RPMI7951 (cell line): ENCODE measurements around the gene PRCP. TPM values are rescaled to one million over a fixed set of nuclear protein-coding genes. Genes with fewer than 3 reads are reported as not detected.
"Not testable (repeated sequence)": the region's sequence is repeated elsewhere in the genome, so short reads cannot be mapped to it uniquely, and the experiment has no call there.

Experiments used
- DNase-seq: peaks from one replicate; pipeline ENCODE4 v3.0.0-alpha.2; 2012; ENCODE audit warnings: low read depth
- total RNA-seq: library from RNA; depleted of rRNA; stranded (reverse); fragments of >200 nt; shearing (Covaris generic); gene quantifications from 2 replicates; pipeline ENCODE4 v1.2.3, GENCODE V29; 2014

PRCP gene
- total RNA-seq, 1 experiment from 2014 or later, result 66.3 TPM

DNA sequence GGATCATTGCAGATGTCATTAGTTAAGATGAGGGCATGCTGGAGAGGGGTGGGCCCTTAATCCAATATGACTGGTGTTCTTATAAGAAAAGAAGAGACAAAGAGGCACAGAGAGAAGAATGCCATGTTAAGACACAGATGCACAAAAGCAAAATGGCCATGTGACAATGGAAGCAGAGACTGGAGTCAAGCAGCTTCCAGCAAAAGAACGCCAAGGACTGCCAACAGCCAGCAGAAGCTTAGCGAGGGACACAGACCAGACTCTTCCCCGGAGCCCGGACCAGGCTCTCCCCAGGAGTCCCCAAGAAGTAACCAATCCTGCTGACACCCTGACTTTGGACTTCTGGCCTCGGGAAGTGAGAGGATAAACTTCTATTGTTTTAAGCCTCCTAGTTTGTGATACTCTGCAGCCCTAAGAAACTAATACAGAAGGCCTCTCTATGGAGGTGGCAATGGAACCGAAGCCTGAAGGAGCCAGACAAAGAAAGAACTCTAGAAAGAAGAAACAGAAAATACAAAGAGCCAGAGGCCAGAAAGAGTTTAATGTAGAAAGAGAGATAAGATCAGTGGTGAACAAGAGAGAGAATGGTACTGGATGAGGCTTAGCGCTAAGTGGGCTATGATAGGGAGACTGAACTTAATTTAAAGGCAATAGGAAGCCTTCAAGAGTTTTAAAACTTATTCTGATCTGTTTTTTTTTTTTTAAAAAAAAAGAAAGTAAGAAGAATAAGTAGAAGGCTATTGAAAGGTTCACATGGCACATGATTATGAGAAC, 27.7 kb downstream of the PRCP start:
- no peak for DNase-seq

DNA sequence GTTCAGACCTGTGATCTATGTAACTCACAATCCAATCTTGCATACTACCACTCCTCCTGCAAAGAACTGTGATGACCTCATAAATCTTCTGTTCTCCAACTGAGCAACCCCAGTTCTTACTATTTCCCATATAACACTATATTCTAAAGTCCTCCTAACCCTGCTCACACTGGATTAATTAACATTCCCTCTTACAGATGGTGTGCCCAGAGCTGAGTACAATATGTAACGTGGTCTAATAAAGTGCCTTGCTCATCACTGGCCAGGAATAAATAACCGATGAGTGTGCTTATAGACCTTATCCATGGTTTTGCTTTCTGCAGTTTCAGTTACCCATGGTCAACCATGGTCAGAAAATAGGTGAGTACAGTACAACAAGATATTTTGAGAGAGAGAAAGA, 28.6 kb downstream of the PRCP start:
- no peak for DNase-seq

DNA sequence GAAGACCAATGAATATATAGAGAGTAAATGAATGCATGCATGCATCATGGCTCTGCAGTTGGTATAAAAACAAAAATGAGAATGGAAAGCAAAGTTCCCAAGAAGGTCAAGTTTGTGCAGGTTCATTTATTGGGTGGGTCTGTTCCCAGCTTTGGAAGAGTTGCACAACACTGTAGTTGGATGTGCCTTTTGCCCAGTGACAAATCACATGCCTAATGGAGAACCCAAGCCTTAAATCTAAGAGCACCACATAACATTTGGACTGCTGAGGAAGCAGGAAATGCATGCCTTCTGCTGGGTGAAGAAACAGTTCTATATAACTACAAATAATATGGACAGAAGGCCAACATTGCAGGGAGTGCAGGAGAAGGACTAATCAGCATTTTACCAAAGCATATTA, 30.6 kb downstream of the PRCP start:
- DNase-seq, result no peak

DNA sequence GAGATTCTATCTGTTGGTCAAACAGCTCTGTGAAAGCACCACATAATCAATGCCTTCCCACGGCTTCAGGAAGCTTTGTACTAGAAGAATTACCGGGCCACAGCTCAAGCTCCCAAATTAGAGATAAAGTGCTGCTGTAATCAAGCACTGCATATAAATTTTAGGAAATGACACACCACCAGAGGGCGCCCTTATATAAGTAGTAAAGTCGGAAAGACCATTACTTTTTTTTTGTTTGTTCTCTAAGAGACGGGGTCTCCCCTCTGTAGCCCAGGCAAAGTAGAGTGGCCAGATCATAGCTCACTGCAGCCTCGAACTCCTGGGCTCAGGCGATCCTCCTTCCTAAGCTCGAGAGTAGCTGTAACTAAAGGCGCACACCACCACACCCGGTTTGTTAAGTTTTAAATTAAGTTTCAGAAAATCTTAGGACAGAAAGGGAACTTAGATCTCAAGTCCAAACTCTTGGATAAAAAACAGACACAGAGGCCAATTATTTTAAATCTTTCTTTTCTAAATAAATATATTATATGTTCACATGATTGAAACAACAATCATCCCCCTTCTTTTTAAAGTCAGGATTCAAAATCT, 32.6 kb downstream of the PRCP start:
- DNase-seq, result peak; percentile 70

DNA sequence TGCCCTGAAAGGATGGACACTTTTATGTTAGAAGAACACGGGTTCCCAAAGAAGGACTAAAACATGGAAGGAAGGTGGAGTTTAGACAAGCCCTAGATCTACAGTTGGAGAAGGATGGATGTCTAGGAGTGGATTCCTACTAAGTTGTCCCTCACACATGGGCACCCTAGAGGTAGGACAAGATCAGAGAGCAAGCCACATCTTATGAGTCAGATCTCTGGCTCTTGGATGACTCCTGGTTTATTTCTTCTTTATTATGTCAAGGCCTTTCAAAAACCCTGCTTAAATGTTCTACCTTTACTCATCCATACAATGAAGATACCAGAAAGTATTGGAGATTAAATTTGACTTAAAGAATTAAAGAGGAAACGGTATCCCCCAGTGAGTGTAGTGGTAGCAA, 34.4 kb downstream of the PRCP start:
- peak; percentile 18 for DNase-seq

DNA sequence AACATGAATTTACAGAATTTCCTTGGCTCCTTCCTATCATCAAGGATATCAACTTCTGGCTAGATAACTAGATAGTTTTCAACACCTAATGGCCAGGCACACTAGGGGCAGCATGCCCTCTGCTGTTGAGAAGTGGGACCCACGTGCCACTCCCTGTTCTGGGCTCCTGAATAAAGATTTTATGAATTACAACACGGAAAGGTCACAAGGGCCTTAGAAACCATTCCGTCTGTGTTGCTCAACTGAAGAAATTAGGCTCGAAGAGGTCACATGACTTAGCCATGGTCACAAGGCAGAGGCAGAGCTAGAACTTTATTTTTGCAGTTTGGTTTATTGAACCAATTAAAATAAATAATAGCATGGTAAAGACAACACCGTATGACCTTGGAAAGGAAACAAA, 36.0 kb downstream of the PRCP start:
- DNase-seq, result peak; percentile 47

DNA sequence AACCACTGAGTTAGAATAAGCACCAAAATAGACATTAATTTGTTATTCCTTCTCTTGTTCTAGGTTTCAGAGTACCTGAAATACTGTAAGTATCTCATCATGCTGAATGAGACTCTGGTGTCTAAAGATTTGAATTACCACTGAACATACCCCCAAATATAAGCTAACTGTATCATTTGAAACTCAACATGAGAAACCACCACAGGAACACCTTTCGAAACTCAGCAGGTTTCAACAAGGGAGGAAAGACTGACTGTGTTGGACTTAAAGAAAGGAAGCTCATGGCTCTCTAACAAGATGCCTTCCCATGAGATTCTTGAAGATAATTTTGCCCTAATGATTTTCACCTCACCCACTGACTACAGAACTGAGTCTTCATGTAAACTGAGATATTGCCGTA, 37.0 kb downstream of the PRCP start:
- no peak for DNase-seq

DNA sequence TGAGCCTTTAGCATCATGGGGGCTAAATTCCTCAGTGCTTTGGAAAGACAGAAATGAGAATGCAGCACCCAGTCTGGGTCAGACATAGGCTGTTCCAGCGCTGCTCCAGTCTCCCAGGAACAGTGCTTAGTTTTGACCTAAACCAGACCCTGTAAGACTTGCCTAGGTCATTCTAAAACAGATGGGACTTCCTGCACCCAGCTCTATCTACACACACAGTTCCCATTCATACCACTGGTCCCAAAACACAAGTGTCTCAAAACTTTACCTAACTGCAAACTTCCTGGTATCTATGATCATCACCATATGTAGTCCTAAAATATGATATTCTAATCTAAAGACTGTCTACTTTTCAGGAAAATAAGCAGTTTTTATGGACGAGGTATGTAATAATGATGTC, 37.9 kb downstream of the PRCP start:
- no peak for DNase-seq

DNA sequence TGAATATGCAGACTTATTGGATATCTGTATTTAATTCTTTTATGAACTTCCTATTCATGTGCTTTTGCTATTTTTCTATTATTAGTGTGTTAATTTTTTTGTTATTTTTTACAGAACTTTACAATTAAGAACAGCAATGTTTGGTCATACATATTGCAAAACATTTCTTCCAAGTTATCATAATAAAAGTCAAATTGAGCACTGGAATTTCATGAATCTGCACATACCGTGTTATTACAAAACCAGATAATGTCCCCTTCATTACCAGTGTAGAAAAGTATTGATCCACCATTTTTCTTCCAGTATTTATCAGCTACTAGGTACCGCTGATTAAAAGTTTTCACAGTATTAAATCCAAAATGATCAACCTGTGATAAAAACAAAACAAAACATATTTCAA, 40.5 kb downstream of the PRCP start:
- no peak for DNase-seq

DNA sequence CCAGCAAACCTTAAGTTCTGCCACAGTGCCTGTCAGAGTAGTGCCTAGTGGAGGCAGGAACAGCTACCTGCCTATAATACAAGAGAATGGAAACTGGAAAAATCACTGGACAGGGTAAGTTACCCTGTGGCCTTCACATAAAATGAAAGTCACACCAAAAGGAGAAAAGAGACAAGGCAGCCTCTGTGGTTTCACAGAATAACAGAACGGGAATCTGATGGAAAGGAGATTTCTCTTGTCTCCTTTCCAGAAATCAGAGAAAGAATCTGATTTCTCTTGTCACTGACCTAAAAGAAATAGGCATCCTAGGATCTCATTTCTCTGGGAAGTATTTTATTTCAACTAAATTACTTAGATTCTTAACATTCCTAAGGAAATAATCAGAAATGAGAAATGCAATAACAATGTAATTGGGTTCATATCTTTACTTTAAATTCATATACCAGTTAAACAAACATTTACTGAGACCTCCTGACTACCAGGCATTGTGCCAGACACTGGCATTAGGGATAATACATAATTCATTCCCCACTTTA, 41.6 kb downstream of the PRCP start:
- DNase-seq, result peak; percentile 64

DNA sequence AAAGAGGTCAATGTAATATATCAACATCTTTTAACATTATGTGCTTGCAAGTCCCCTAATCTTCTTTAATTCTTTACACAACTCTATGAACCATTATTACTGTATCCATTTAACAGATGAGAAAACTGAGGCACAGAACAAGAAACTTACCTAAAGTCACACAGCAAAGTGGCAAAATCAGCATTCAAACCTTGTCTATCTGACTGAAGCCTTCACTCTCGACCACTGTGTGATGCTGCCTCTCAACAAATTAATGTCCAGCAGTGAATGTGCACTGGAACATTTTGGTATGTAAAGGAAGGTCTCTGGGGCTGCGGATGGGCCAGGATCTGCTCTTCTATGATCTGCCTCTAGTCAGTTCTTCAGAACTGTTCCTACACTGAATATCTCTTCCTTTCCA, 42.1 kb downstream of the PRCP start:
- no peak for DNase-seq

DNA sequence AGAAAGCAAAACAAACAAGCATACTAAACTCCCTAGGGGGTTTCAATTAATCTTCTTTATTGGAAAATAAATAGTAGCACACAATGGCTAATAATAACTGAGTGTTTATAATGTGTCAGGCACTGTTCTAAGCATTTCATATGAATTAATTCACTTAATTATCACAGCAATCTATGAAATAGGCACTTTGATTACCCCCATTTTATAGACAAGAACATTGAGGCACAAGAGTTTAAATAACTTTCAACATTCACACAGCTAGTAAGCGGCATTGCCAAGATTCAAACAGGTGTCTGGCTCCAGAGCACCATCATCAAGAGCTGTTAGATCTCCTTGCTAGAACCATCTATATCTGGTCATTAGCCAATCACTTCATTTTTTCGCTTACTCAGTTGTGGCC, 43.1 kb downstream of the PRCP start:
- DNase-seq, result no peak

DNA sequence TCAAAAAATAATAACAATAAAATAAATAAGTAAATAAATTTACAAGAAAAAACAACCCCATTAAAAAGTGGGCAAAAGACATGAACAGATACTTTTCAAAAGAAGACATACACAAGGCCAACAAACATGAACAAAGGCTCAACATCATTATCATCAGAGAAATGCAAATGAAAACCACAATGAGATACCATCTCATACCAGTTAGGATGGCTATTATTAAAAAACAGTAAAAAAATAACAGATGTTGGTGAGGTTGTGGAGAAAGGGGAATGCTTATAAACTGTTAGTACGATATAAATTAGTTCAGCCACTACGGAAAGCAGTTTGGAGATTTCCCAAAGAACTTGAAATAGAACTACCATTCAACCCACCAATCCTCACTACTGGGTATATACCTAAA, 44.6 kb downstream of the PRCP start:
- DNase-seq, result no peak

DNA sequence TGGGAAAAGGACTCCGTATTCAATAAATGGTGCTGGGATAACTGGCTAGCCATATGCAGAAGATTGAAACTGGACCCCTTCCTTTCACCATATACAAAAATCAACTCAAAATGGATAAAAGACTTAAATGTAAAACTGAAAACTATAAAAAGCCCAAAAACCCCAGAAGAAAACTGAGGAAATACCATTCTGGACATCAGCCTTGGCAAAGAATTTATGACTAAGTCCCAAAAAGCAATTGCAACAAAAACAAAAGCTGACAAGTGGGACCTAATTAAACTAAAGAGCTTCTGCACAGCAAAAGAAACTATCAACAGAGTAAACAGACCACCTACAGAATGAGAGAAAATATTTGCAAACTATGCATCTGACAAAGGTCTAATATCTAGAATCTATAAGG, 45.3 kb downstream of the PRCP start:
- not testable (repeated sequence) for DNase-seq

DNA sequence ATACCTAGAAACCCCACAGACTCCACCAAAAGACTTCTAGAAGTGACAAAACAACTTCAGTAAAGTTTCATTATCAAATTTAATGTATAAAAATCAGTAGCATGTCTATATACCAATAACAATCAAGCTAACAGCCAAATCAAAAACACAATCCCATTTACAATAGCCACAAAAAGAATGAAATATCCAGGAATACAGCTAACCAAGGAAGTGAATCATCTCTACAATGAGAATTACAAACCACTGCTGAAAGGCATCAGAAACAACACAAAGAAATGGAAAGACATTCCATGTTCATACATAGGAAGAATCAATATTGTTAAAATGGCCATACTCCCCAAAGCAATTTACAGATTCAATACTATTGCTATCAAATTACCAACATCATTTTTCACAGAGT, 46.0 kb downstream of the PRCP start:
- peak; percentile 18 for DNase-seq

DNA sequence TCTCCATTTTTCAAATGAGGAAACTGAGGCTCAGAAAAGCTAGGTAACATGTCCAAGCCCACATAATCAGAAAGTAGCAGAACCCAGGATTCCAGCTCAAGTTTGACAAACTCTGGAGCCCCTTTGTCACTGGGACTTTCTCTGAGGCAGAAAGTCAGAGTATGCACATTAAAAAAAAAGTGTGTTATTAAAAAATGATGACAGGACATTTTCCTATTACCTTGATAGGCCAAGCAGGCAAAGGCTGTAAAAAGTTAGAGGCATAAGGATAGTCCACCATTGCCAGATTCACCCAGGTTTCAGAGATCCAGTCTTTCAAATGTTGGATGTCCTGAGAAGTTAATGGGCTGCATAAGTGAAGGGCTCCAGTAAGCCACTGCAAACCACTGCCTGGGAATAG, 51.4 kb downstream of the PRCP start:
- no peak for DNase-seq

DNA sequence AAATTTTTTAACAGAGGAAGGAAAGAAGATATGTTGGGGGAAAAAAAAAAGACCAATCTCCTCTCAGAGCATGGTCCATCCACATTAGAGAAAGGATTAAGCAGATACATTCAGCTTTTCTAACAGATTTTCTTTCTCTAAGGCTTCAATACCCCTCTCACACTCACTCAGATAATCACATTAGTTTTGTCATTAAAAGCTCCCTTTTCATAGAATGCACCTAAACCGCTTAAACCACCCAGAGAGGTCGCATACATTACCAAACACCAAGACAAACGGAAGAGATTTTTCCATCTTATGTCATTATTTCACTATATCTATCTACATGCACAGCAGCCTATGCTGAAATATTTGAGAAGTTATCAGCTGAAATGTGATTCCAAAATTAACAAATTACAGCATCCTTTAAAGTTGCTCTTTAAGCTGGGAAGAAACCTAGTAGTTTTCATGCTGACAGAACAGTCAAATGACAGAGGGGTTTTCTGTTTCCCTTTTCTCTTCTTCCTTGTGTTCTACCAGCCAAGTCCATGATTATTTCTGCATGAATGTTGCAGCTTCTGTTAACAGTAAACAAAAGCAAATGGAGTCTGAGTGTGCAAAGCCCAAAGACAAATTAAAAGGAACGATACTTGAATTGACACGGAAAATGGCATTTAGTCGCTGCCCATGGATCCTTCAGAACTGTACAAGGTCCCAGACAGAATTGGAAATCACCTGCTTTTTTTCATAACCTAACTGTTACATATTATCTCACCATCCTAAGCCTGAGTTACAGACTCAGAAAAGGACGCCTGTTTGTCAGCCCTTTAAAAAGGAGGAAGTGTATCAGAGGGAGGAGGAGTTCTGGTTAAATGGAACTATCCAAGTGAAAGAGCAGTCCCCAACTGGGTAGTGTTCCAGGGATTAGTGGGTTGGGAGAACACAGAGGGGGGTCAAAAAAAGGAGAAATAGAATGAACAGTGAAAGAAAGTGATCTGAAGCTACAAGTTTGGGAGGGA, 54.6 kb downstream of the PRCP start:
- no peak for DNase-seq

DNA sequence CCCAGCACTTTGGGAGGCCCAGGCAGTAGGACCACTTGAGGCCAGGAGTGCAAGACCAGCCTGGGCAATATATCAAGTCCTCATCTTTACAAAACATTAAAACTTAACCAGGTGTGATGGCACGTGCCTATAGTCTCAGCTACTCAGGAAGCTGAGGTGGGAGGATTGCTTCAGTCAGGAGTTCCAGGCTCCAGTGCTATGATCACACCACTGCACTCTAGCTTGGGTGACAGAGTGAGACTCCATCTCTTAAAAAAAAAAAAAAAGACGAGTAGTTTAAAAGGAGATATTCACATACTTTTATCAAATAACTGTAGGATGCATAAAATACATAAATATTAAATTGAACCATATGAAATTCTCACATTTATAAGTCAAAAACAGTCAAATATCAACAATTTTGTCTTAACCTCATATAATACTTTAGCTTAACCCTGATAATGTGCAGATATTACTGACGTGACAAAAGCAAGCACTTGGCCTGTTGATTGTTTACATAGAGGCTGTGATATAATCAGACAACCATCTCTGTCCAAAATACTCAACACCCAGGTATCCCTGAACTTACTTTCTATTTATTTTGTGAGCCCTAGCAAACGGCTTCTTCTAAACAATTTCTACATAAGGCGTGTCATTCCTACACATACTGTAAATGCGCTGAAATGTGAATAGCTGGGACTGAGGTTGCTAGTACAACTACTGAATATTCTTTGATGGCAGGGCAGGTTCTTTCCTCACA, 57.0 kb downstream of the PRCP start:
- DNase-seq, result no peak

DNA sequence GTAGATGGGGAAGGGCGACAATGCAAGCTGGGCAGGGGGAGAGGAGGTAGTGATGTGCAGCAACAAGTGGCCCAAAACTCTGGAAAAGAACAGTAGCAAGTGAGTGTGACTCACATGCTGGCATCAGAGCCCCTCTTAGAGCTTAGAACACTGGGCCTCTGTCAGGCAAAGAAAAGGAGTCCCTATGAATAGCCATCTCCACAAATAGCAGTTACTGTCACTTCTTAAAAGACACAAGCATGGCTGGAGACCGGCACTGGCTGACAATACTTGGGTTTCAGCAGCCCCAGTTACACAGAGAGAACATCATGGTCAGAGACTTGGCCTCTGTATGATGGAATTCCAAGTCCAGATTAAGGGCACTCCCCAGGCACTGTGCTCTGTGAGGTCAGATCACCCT, 58.2 kb downstream of the PRCP start:
- peak; percentile 19 for DNase-seq

DNA sequence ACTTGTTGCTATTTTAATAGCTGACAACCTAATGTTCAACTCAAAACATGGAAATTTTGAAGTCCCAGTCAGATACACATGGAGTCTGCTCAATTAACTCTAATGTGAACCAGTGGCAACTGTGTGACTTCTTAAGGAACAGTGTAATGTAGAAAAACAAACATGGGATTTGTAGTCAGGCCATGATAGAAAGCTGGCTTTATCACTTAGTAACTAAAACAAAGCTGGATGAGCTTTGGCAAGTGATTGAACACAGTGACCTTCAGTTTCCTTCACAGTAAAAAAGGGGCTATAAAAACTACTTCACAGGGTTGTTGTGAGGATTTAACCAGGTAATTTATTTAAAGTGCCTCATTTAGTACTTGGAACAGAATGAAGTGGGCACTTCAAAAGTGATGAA, 62.6 kb downstream of the PRCP start:
- no peak for DNase-seq

DNA sequence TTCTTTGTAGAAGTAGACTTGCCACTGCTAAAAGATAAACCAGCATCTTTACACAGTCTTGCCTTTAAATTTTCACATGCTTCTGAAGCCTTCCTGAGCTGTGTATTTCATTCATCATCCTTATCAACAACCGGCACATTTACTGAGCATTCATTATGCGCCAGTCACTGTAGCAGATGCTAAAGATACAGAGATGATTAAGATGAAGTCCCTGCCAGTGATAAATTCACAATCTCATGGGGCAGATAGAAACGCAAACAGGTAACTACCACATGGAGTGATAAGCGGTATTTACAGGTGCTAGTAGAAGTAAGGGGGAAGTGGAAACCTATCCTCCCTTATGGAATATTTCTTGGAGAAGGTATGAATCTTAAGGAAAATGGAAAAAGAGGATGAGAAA, 67.2 kb downstream of the PRCP start:
- no peak for DNase-seq

DNA sequence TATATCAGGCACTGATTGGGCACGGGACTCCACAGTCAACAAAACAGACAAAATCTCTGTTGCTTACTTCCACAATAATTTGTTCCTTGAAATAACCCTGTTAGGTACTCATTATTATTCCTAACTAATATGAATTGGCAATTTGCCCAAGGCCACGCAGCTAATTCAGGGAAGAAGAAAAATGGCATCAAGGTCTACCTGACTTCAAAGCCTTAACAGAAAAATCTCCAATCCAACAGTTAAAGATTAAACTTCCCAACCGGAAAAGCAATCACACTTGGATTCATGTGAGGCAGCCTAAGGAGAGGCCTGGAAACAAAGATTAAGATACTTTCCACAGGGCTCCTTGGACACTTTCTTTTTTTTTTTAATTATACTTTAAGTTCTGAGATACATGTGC, 68.9 kb downstream of the PRCP start:
- no peak for DNase-seq
